SK-N-SH (cell line): ENCODE results near the gene PPP3R1.

ENCODE experiments used
- CTCF ChIP-seq: fragments of 200-600 bp; sonication (generic); IDR thresholded peaks from 2 replicates; pipeline ENCODE4 v1.6.1; 2017; ENCODE audit warnings: antibody characterized with exemption, mild to moderate bottlenecking, moderate library complexity
- ELF1 ChIP-seq: IDR thresholded peaks from 2 replicates; pipeline ENCODE4 v1.4.0; 2012
- EZH2phosphoT487 ChIP-seq: fragments of 200-600 bp; sonication (generic); IDR thresholded peaks from 2 replicates; pipeline ENCODE4 v1.6.1; 2017; ENCODE audit warnings: low read depth, mixed run types, mild to moderate bottlenecking, antibody characterized with exemption, moderate library complexity, borderline replicate concordance
- FOXJ3 ChIP-seq: sonication (generic); formaldehyde crosslinking; IDR thresholded peaks from 2 replicates; pipeline ENCODE4 v1.5.1; 2020; ENCODE audit warnings: mild to moderate bottlenecking, missing genetic modification reagents
- GABPA ChIP-seq: IDR thresholded peaks from 2 replicates; pipeline ENCODE4 v1.4.0; 2012; ENCODE audit warnings: low read depth, mild to moderate bottlenecking
- MXI1 ChIP-seq: IDR thresholded peaks from 2 replicates; pipeline ENCODE4 v1.6.1; 2012; ENCODE audit warnings: mild to moderate bottlenecking, low read depth, low read length, improper control_type of control experiment
- RXRA ChIP-seq: IDR thresholded peaks from 2 replicates; pipeline ENCODE4 v1.4.0; 2012; ENCODE audit warnings: low read depth, mild to moderate bottlenecking, borderline replicate concordance
- TAF1 ChIP-seq: IDR thresholded peaks from 2 replicates; pipeline ENCODE4 v1.6.1; 2012; ENCODE audit warnings: low read depth, mild to moderate bottlenecking, low read length, moderate library complexity, borderline replicate concordance
- USF2 ChIP-seq: fragments of 150-350 bp; IDR thresholded peaks from 2 replicates; pipeline ENCODE4 v1.6.1; 2017; ENCODE audit warnings: antibody characterized with exemption, low read length, low read depth, borderline replicate concordance

- TF ChIP-seq GABPA (no peak), ELF1 (no peak), CTCF (no peak), MXI1 (no peak), EZH2phosphoT487 (no peak), TAF1 (no peak), RXRA (no peak), FOXJ3 (CRISPR knock-in tag) (no peak), USF2 (no peak)
Measured at GRCh38 chr2:68280796-68281195, 28.5 kb upstream of the PPP3R1 start.
